Hematopoietic multipotent progenitor cell treated with erythropoietin and hydrocortisone succinate and interleukin-3 and kit ligand, for 15 days (in vitro differentiated cells): Measurements from ENCODE around the gene ATP2C1.

Source experiments
- DNase-seq: peaks from one replicate; pipeline ENCODE4 v3.0.0-alpha.2; 2015; ENCODE audit warnings: low spot score

Gene ATP2C1

DNA sequence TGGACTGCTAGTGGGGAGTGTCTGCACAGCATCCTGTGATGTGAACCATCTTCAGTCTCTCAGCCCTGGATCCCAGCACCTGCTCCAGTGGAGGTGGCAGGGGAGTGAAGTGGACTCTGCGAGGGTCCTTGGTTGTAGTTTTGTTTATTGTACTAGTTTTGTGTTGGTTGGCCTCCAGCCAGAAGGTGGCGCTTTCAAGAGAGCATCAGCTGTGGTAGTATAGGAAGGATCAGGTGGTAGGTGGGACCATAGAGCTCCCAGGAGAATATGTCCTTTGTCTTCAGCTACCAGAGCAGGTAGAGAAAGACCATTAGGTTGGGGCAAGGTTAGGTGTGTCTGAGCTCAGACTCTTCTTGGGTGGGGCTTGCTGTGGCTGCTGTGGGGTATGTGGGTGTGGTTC is 153.7 kb downstream of the ATP2C1 start:
- DNase-seq = no peak

DNA sequence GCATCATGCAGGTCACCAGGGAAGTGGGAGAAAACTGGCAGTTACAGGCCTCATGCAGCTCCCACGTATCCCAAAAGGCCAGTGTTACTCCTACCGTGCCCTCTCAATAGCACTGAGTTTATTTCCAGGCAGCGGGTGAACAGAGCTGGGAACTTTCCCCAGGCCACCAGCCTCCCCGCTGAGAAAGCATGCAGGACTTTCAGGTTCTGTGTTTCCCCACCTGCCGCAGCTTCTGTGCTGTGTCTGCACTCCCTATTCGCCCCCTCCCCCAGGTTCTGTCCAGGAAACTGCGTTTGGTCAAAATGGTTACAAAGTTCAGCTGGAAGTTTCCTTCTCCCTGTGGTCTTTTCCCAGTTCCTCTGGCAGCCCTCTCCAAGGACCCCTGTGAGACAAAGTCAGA is 154.1 kb downstream of the ATP2C1 start:
- DNase-seq = no peak

DNA sequence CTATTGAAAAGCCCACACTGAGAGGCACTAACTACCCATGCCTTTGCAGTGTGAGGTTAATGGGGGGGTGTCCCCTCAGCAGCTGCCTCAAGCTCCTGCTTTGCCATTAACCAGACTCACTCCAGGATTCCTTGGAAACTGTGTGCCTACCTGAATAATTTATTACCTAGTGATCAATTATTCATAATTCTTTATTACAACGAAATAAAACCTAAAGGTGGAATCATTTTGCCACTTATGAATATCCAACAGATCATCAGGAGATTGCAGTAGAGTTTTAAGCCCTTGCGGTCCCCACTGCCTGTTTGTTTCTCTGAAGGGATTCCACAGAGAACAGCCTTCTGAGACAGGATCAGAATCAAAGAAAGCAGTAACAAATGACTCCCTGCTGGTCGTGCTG is 156.1 kb downstream of the ATP2C1 start:
- no peak for DNase-seq

DNA sequence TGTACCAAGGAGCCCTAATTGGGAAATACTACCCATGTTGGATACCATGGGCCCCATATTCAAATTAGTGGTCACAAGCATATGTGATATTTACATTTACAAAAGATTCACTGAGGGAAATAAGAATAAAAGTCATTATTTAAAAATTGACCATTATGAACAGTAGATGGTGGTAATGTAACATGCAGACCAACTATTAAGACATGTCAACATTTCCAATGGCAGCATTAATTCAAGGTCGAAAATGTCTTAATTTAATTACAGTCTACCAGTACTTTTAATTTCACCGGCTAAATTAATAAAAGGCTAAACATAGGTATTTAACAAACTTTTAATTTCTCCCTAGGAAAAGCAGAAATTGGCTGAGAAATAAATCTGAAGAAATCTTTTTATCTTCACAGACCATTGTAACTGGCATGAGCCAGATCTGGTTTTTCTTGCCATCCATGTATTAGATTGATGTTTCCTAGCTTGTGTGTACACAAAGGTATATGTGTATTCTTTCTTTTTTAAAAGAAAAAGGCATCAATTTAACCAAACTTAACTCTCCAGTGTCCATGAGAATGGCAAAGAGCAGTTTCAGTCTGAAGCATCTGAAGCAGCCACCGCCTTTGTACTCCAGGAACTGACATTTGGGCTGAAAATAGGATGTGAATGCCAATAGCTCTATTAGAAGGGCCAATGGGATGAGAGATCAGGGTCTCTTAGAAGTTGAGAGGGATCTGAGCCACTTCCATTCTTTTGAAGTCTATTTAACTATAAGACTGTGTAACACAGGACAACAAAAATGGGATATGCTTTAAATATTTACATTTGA is 159.4 kb downstream of the ATP2C1 start:
- DNase-seq = no peak
